ENCODE data around the gene HDAC7.

The HDAC7 gene

GRCh38 chr12:47773062-47773857 is 46.4 kb downstream of the HDAC7 start, which contains the start of gene SLC48A1:
TSS of gene SLC48A1 (plus strand) at chr12:47773238. CDS start at chr12:47773305, 67 bp downstream.
- DNase-seq (ENCODE audit: extremely low spot score), result peak; percentile 95
- ChIA-PET POLR2A (interaction anchor here (1.1 to 1.8 kb wide), 5 partner anchors 8 to 67 kb away, joined by 3 to 8 read pairs (median 4); partner anchors contain the start of gene RPAP3), CTCF (interaction anchor here (0.6 to 1.4 kb wide), 4 partner anchors 10 to 29 kb away, joined by 3 to 8 read pairs (median 3); partner anchors contain the start of gene RAPGEF3)
- no peak for TF ChIP-seq SP1 (IDR thresholded peaks at IDR 0.05)
- TF ChIP-seq, protein P1, sequence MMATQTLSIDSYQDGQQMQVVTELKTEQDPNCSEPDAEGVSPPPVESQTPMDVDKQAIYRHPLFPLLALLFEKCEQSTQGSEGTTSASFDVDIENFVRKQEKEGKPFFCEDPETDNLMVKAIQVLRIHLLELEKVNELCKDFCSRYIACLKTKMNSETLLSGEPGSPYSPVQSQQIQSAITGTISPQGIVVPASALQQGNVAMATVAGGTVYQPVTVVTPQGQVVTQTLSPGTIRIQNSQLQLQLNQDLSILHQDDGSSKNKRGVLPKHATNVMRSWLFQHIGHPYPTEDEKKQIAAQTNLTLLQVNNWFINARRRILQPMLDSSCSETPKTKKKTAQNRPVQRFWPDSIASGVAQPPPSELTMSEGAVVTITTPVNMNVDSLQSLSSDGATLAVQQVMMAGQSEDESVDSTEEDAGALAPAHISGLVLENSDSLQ (IDR thresholded peaks at IDR 0.05), result no peak
- no peak for TF ChIP-seq LEF1 (IDR thresholded peaks at IDR 0.05; ENCODE audit: borderline replicate concordance)
- TF ChIP-seq FOXM1 (IDR thresholded peaks at IDR 0.05; ENCODE audit: borderline replicate concordance), result no peak

DNA sequence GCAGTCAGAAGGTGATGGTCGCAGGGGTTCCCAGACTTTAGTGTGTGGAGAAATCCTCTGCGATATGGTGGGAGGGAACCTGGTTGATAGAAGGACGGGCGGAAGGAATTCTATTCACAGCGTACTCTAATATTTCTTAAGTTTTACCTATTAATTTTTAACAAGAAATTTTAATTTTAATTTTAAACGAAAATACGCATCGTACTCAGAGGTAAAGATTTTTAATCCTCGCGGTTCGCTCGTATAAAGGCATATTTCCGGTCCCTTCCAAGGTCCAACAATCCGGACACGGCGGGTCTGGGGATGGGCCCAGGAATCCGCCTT is 47.0 kb downstream of the HDAC7 start:
- DNase-seq (ENCODE audit: extremely low spot score), result no peak
- POLR2A ChIA-PET, result interaction anchor here (1.0 to 1.8 kb wide), 6 partner anchors 9 to 67 kb away, joined by 3 to 8 read pairs (median 4); partner anchors contain the start of gene RPAP3
- no peak for TF ChIP-seq LEF1 (IDR thresholded peaks at IDR 0.05; ENCODE audit: borderline replicate concordance)
- no peak for TF ChIP-seq ARNT (IDR thresholded peaks at IDR 0.05)
- TF ChIP-seq, protein P1 (IDR thresholded peaks at IDR 0.05), result no peak
- no peak for TF ChIP-seq ZNF384 (IDR thresholded peaks at IDR 0.05)
- TF ChIP-seq ELF4 (IDR thresholded peaks at IDR 0.05), result no peak
- no peak for TF ChIP-seq FOXK2 (IDR thresholded peaks at IDR 0.05)
- no peak for TF ChIP-seq TARDBP (IDR thresholded peaks at IDR 0.05)
- TF ChIP-seq FOXM1 (IDR thresholded peaks at IDR 0.05; ENCODE audit: borderline replicate concordance), result no peak
- no peak for TF ChIP-seq FOXA1 (IDR thresholded peaks at IDR 0.05)
- TF ChIP-seq HDGF (IDR thresholded peaks at IDR 0.05; ENCODE audit: borderline replicate concordance), result no peak
- TF ChIP-seq BHLHE40 (IDR thresholded peaks at IDR 0.05; ENCODE audit: borderline replicate concordance), result no peak
- TF ChIP-seq SUZ12 (IDR thresholded peaks at IDR 0.05), result no peak
- CTCF ChIA-PET, result interaction anchor here (0.6 to 1.4 kb wide), 4 partner anchors 10 to 29 kb away, joined by 3 to 8 read pairs (median 3); partner anchors contain the start of gene RAPGEF3

GRCh38 chr12:47772094-47772660 is 47.5 kb downstream of the HDAC7 start:
- ChIA-PET POLR2A (interaction anchor here (1.0 to 1.8 kb wide), 5 partner anchors 10 to 66 kb away, joined by 3 to 8 read pairs (median 4); partner anchors contain the start of gene RPAP3), CTCF (interaction anchor here (0.6 to 1.4 kb wide), 5 partner anchors 9 to 30 kb away, joined by 3 to 8 read pairs (median 3); partner anchors contain the start of gene RAPGEF3)
- no peak for DNase-seq (ENCODE audit: extremely low spot score)
- TF ChIP-seq CTBP1 (IDR thresholded peaks at IDR 0.05; ENCODE audit: borderline replicate concordance) (no peak), ZNF384 (IDR thresholded peaks at IDR 0.05) (no peak), ELF4 (IDR thresholded peaks at IDR 0.05) (no peak), LEF1 (IDR thresholded peaks at IDR 0.05; ENCODE audit: borderline replicate concordance) (no peak), SP1 (IDR thresholded peaks at IDR 0.05) (no peak), SUZ12 (IDR thresholded peaks at IDR 0.05) (no peak), L3MBTL2 (conservative IDR thresholded peaks at IDR 0.05) (no peak), TARDBP (IDR thresholded peaks at IDR 0.05) (no peak), NFRKB (IDR thresholded peaks at IDR 0.05) (no peak), BHLHE40 (IDR thresholded peaks at IDR 0.05; ENCODE audit: borderline replicate concordance) (no peak), FOXA1 (IDR thresholded peaks at IDR 0.05) (no peak)
- TF ChIP-seq, protein P1 (IDR thresholded peaks at IDR 0.05), result no peak

- no peak for DNase-seq (ENCODE audit: extremely low spot score)
- ChIA-PET CTCF (interaction anchor here (0.6 to 6.6 kb wide), 6 partner anchors 8 to 98 kb away, joined by 3 to 85 read pairs (median 10); partner anchors contain the start of gene RAPGEF3), POLR2A (interaction anchor here (2.4 kb wide), 1 partner anchor 13 kb away, joined by 5 read pairs; no protein-coding TSS in a partner anchor)
- TF ChIP-seq ZNF384 (IDR thresholded peaks at IDR 0.05) (no peak), FOXM1 (IDR thresholded peaks at IDR 0.05; ENCODE audit: borderline replicate concordance) (no peak), BHLHE40 (IDR thresholded peaks at IDR 0.05; ENCODE audit: borderline replicate concordance) (no peak)
Observed at GRCh38 chr12:47771304-47771703, 48.4 kb downstream of the HDAC7 start.

DNA sequence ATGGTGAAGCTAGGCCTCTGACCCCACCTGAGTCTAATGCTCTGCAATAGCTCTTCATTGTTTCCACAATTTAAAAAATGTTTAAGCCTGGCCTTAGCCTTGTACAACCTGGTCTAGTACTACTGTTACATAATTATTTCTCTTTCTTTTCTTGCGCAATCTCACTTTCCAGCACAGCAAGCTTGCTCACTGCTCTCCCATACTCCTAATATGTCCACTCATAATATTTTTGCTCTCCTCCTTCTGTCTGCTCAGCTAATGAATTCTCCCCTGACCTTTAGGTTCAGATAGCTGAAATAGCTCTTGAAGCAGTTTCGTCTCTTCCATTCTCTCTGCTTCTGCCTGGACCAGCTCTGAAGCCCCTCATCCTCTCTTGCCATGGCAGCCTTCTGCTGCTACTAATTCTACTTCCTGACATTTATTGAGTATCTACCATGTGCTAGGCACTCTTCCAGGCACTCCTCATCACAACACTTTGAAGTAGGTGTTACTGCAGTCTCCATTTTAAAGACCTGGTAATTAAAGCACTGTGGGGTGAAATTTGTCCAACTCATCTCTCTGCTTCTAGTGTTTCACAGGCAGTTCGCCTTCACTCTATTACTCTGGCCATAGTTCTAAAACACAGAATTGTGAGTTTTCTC is 49.5 kb downstream of the HDAC7 start:
- no peak for TF ChIP-seq ELF4 (IDR thresholded peaks at IDR 0.05)
- no peak for TF ChIP-seq L3MBTL2 (conservative IDR thresholded peaks at IDR 0.05)
- no peak for TF ChIP-seq SUZ12 (IDR thresholded peaks at IDR 0.05)
- no peak for TF ChIP-seq BHLHE40 (IDR thresholded peaks at IDR 0.05; ENCODE audit: borderline replicate concordance)
- TF ChIP-seq FOXA1 (IDR thresholded peaks at IDR 0.05), result no peak
- ChIA-PET POLR2A (interaction anchor here (0.8 to 2.4 kb wide), 13 partner anchors 9 to 64 kb away, joined by 3 to 8 read pairs (median 4); partner anchors contain the start of genes HDAC7 and RPAP3), CTCF (interaction anchor here (0.6 to 6.6 kb wide), 8 partner anchors 9 to 431 kb away, joined by 3 to 85 read pairs (median 12); partner anchors contain the start of gene RAPGEF3)
- DNase-seq (ENCODE audit: extremely low spot score), result no peak
